Activated CD8-positive, alpha-beta memory T cell treated with anti-CD3 and anti-CD28 coated beads for 1 hour (primary cell): ENCODE measurements around the gene ALDH1L2.
"Not testable (repeated sequence)": the region's sequence is repeated elsewhere in the genome, so short reads cannot be mapped to it uniquely, and the experiment has no call there.

ENCODE experiments used
- DNase-seq, 2 donors: peaks; one replicate each; pipeline ENCODE4 v3.0.0-alpha.2; 2020; ENCODE audit warnings: low read depth in 1 of 2; ENCODE audit errors: extremely low read depth in 1 of 2

The ALDH1L2 gene

GRCh38 chr12:104986022-104986941 is 98.0 kb downstream of the ALDH1L2 start, which contains the start of gene NOPCHAP1:
TSS of gene NOPCHAP1 (plus strand) at chr12:104986316. CDS start at chr12:104986353, 37 bp downstream.
- peak; percentile 57 to 76 for DNase-seq

DNA sequence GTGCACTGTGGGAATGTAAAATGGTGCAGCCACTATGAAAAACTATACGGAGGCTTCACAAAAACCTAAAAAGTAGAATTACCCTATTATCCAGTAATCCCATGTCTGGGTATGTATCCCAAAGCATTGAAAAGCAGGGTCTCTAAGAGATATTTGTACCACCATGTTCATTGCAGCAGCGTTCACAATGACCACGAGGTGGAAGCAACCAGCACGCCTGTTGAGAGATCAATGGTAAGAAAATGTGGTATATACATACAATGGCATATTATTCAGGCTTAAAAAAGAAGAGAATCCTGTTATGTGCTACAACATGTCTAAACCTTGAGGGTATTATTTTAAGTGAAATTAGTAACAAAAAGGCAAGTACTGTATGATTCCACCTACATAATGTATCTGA is 99.1 kb downstream of the ALDH1L2 start:
- DNase-seq, result no peak

DNA sequence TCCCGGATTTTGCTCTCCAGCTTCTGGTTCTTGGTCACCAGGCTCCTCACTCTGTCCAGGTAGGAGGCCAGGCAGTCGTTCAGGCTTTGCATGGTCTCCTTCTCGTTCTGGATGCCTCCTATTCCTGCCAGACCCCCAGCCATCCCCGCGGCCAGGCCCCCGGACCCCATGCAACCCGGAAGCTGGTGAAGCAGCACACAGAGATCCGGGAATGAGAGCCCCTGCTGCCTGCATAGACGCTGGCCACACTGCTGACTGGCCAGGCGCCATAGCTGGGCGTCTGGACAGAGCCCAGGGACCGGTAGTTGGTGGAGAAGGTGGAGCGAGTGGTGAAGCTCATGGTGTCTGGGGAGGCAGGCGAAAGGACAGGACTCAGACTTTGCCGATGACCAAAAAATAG is 106.6 kb downstream of the ALDH1L2 start:
- not testable (repeated sequence) for DNase-seq

DNA sequence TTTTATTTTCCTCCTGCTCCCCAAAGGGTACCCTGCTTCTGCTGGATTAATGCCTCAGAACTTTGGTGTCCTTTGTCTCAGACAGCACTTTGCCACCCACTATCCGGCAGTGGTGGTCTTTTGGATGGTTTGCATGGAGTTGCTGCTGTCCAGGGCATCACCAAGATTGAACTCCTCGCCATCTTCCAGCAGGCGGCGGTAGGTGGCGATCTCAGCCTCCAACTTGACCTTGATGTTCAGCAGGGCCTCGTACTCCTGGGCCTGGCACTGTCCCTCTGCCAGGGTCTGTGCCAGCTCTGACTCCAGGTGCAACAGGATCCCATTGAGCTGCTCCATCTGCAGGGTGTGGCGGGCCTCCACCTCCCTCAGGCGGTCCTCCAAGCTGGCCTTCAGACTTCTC is 107.6 kb downstream of the ALDH1L2 start:
- no peak for DNase-seq

DNA sequence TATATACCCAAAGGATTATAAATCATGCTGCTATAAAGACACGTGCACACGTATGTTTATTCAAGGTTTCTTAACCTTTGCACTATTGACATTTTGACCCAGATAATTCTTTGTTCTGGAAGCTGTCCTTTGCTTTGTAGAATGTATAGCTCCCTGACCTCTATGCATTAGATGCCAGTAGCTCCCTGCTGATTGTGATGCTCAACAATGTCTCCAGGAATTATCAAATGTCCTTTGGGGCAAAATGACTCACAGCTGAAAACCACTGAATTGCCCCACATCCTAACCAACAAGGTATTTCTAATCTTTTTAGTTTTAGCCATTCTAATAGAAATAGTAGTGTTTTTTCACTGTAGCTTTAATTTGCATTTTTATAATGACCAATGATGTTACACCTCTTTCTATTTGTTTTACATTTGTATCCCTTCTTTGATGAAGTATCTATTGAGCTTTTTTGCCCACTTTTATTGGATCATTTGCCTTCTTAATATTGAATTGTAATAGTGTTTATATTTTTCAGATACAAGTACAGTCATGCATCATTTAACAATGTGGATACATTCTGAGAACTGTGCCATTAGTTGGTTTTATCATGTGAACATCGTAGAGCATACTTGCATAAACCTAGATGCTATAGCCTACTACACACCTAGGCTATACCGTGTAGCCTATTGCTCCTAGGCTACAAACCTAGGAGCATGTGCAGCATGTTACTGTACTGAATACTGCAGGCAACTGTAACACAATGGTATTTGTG is 108.5 kb downstream of the ALDH1L2 start:
- DNase-seq, result no peak

DNA sequence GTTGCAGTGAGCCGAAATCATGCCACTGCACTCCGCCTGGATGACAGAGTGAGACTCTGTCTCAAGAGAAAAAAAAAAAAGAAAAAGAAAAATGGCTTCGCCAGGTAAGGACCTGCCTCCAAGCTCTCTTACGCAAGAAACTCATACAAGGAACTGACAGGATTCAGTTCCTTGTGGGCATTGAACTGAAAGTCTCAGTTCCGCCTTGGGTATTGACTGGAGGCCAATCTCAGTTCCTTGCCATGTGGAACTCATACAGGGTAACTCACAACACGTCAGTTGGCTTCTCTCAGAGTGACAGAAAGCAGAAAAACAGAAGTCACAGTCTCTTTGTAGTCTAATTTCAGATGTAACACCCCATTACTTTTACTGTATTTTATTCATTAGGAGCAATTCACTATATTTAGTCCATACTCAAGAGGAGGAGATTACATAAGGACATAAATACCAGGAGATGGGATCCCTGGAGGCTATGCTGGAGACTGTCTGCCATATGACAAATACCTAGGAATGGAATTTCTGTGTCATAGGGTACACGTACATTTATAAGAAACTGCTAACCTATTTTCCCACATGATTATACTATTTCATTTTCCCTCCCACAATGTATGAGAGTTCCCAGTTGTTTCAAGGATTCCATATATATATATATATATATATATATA is 109.5 kb downstream of the ALDH1L2 start:
- DNase-seq, result no peak

DNA sequence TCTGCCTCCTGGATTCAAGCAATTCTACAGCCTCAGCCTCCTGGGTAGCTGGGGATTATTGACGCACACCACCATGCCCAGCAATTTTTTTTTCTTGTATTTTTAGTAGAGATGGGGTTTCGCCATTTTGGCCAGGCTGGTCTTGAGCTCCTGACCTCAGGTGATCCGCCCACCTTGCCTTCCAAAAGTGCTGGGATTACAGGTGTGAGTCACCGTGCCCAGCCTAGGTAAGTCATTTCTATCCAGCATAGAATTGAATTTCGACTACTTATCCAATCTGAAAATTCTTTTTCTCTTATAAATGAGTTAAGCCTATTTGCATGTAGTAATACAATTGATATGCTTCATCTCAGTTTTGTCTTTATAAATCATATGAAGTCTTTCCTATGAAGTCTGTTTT is 111.0 kb downstream of the ALDH1L2 start:
- no peak for DNase-seq

- no peak for DNase-seq
Measured at GRCh38 chr12:104971306-104971705, 113.0 kb downstream of the ALDH1L2 start.
